Stimulated activated CD4-positive, alpha-beta T cell treated with anti-CD3 and anti-CD28 coated beads, Interleukin-4, amount 100 ng/mL, for 4 hours (primary cell): ENCODE measurements around the gene DNTTIP2.
"Not testable (repeated sequence)": the region's sequence is repeated elsewhere in the genome, so short reads cannot be mapped to it uniquely, and the experiment has no call there.

ENCODE experiments used
- DNase-seq, 2 experiments: peaks; one replicate each; pipeline ENCODE4 v3.0.0-alpha.2; 2020

DNTTIP2 gene

GRCh38 chr1:93874025-93874651 is 4.9 kb downstream of the DNTTIP2 start:
- no peak for DNase-seq

GRCh38 chr1:93871366-93871765 is 7.6 kb downstream of the DNTTIP2 start:
- no peak for DNase-seq

GRCh38 chr1:93869653-93870052 is 9.4 kb downstream of the DNTTIP2 start:
- DNase-seq = no peak

GRCh38 chr1:93868492-93868891 is 10.5 kb downstream of the DNTTIP2 start:
- DNase-seq = not testable (repeated sequence)

DNA sequence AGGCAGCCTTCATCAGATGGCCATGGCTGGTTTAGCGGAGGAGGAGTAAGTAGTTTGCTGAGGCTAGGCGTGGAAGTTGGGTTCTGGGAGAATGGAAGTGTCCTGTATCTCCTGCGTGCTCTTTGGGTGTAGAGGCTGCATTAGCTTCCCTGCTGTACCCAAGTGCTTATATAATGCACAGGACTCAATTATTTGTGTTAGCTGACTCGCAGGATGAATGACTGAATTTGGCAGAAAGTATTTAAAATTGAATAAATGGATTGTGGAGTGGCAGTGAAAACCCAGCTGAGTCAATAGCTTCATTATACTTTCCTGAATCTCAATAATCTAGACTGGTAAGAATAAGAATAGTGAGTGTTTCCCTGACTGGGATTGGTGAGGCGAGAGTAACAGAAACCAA is 13.8 kb downstream of the DNTTIP2 start:
- no peak for DNase-seq

DNA sequence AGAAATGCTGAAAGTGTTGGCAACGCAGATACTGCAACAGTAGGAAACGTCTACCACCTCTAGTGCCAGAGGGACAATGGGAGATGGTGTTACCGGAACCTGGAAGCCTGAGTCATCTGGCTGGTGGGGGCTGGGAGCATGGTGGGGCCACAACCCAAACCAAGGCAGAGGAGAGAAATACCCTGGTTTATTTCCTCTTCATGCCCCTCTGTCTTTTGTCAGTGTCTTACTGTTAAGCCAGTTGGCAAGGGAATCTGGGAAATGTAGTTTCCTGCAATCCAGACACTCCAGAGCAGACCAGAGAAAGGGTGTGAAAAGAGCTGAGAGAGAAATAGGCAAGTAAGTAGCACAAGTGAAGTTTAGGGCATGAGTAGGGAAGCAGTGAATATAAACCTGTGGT is 14.8 kb downstream of the DNTTIP2 start:
- no peak for DNase-seq

DNA sequence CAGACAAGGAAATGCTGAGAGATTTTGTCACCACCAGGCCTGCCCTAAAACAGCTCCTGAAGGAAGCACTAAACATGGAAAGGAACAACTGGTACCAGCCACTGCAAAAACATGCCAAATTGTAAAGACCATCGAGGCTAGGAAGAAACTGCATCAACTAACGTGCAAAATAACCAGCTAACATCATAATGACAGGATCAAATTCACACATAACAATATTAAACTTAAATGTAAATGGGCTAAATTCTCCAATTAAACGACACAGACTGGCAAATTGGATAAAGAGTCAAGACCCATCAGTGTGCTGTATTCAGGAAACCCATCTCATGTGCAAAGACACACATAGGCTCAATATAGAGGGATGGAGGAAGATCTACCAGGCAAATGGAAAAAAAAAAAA is 21.4 kb downstream of the DNTTIP2 start:
- not testable (repeated sequence) for DNase-seq

- not testable (repeated sequence) for DNase-seq
These were observed 23.0 kb downstream of the DNTTIP2 start for GRCh38 chr1:93855983-93856382.

- no peak for DNase-seq
These were observed 25.1 kb downstream of the DNTTIP2 start for GRCh38 chr1:93853940-93854339.

DNA sequence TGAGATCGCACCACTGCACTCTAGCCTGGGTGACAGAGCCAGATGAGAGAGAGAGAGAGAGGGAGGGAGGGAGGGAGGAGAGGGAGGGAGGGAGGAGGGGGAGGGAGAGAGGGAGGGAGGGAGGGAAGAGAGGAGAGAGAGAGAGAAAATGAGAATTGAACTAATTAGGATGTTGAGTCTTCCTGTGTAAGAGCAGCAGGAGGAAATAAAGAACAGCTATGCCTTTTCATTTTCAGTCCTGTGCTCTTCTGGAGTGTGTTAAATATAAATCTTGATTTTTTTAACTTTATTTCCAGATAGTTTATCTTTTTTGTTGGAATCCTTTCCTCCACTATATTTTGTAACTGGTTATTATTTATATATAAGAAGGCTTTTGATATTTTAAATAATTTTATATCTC is 27.1 kb downstream of the DNTTIP2 start:
- DNase-seq = no peak

DNA sequence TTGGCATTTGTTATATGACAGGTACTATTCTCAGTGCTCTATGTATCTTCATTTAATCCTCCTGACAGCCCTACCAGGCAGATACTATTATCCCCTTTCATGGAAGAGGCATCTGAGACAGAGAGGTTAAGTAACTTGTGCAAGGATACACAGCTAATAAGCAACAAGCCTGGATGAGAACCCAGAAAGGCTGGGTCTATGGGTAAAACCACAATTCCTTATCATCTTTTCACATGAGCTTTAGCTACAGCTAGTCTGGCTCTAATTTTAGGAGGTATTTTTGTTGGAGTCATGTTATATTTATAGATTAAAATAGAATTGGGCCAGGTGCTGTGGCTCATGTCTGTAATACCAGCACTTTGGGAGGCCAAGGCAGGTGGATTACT is 27.7 kb downstream of the DNTTIP2 start:
- DNase-seq = no peak

- DNase-seq = peak; percentile 38 to 45
These were observed 28.2 kb downstream of the DNTTIP2 start for GRCh38 chr1:93850687-93851326.

DNA sequence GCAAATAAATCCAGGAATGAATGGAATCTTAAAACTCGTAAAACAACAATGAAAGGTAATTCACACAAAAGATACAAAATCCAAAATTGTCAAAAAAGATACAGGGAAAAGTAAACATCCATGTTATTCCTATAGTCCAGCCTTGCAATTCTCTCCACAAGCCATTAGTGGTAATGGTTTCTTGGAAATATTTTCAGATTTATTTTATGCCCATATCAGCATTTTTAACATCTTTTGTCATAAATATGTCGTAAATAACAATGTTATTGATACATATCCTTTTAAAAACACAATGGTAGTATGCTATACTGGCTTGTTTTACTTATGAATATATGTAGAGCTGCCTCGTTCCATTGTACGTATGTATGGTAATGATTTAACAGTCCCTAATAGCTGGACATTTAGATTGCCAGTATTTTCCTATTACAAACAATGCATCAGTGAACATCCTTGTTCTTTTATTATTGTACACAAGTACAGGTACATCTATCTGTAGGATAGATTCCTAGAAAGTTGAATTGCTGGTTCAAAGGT is 30.6 kb downstream of the DNTTIP2 start:
- no peak for DNase-seq

GRCh38 chr1:93847811-93848288 is 31.2 kb downstream of the DNTTIP2 start:
- DNase-seq = peak; percentile 56 to 83

DNA sequence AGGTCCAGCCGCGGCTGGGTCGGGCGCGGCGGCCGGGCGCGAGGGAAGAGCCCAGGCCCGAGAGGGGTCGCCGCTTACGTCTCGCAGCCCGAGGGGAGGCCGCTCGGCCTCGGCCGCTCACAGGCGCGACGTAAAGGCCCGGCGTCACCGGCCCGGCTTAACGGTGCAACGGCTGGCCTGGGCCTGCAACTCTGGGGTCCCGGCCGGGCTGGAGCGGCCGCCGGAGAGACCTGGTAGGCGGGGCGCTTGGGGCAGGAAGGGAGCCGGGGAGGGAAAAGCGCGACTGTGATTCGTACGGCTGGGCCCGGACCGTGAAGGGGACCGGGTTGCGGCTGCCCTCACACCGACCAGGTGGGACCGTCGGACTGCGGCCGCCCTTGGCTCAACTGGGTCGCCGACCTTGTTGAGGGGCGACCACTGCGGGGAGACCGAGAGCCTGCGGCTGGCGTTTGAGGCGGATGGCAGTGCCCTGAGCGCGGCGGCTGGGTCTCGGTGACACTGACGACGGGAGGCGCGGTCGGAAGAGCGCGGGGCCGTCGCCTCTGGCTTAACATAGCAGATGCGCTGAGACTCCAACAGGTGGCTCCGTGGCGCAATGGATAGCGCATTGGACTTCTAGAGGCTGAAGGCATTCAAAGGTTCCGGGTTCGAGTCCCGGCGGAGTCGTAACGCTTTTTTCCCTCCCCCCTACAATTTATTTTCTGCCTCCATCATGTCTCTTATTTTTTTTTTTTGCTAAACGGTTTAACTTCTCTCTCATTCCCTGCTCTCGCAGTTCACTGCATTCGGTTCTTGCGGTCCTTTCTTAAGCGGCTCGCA is 31.8 kb downstream of the DNTTIP2 start:
- DNase-seq = peak; percentile 83 to 84

DNA sequence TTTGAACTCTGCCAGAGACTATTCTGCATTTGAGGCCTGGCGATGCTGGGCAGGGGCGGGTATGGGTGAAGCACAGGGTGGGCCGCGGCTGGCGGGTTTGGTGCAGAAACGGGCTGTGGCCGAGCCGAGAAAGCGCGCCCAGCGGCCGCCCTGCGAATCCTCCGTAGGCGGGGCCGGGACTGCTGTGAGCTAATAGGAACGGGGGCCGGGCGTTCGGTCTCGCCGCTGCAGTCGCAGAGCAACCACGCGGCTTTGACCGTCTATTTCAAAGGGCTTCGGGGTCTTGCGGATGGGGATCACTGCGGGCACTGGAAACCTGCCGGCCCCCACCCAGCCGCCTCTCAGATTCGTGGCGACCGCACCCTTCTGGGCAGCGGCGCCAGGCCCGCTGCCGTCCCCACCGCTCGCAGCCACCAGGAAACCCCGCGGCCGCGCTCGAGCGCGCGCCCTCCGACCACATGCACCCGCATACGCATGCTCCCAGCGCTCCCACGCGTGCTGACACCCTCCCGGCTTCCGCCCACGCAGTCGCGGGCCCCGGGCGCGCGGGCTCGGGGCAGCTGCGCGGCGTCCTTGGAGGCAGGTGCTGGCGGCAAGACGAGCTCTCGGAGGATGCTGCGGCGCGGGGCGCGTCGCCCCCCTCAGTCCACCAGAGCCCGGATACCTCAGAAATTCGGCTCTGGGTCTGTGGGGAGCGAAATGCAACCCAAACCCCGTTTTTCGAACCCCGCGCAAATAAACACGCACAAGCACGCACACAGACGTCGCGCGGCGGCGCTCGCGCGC is 32.6 kb downstream of the DNTTIP2 start:
- peak; percentile 80 to 88 for DNase-seq

DNA sequence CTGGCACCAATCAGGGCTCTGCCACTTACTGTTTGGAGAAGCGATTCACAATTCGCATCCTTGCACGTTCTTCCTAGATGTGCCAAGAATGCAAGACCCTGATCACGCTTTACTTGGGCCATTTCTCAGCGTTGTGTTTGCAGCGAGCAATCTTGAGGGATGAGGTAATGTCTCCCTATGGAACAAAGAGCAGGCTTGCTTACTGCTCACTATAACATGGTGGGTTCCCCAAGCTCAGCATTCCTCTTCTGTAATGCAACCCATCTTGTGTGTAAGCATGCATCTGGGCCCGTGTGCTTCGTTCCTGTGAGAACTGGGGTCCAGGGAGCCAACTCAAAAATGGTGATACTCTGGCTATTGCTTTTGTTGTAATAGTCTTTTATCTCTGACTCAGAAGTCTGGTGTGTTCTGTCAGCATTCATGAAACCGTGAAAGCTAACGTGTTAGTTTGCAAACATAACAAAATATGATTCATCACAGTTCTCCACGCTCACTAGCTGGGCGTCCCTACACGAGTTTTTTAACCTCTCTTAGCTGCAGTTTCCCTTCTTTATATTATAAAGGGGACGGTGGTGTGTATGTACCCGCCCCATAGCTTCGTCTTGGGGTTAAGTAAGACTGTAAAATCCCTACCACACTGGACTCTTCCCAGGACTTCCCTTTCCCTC is 33.3 kb downstream of the DNTTIP2 start:
- peak in 1 of 2 experiments; percentile 54 for DNase-seq

DNA sequence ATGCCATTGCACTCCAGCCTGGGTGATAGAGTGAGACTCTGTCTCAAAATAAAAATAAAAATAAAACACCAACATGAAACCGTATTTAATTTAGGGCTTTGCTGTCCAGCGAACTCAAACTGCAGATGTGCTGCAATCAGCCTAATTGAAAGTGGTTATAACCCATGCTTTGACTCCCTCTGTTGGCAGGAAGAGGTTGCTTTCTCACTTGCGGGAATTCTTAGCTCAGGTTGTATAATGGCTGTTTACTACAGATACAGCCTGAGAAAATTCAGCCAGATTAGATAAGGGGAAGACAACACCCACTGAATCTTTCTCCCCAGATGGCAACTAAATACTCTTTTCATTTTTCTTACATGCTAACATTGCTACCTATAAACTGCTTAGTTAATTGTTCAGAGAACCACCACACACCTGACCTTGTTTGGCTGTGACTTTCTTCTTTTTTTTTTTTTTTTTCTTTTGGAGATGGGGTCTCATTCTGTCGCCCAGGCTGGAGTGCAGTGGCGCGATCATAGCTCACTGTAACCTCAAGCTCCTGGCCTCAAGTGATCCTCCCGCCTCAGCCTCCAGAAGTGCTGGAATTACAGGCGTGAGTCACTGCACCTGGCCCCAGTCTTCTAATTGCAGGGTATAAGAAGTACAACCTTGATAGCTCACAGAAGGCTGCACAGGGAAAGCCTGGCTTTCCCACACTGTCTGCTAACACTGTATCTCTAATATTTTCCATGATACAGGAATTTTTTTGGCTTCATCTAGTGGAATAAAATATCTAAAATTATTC is 34.6 kb downstream of the DNTTIP2 start:
- peak in 1 of 2 experiments; percentile 32 for DNase-seq

DNA sequence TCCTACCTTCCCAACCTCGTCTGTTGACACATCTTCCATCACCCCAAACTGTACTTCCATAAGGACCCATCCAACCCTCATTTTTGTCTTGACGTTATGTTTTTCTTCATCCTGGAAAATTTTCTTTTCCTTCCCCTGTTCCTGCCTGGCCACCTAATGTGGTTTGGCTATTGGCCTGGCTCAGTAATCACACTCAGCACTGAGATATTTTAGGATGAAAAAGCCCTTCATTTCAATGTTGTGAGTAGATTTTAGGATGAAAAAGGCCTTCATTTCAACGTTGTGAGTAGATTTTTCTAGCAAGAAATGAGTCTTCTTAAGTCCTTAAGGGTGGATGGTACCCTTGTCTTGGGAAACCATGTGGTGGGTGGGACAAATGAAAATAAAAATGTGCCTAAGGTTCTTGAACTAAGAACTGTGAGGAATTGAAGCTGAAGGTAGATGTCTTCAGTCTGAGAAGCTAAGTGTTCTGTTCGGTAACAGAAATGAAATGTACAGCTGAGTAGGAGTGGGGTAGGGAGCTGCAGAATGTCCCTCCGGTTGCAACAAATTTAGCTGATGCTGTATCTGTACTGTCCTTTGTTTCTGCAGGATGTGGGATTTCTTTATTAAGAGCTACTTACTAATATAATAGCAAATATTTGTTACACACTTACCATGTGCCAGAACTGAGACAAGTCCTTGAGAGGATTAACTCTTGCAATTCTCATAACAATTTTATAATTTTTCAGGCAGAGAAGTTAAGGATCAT is 36.1 kb downstream of the DNTTIP2 start:
- DNase-seq = no peak

GRCh38 chr1:93841771-93842170 is 37.2 kb downstream of the DNTTIP2 start:
- no peak for DNase-seq
